Lower leg skin (tissue), 3 donors: ENCODE results near the gene SNRNP25.

ENCODE experiments used
- POLR2A ChIP-seq, 2 donors: fragments of 450-650 bp; IDR thresholded peaks; one replicate each; pipeline ENCODE4 v1.6.1; 2016 to 2017; ENCODE audit warnings: antibody characterized with exemption in 2 of 2, mild to moderate bottlenecking in 1 of 2, moderate library complexity in 1 of 2
- TF ChIP-seq, protein P1 (sequence below), 3 donors: fragments of 450-650 bp; IDR thresholded peaks; one replicate each; pipeline ENCODE4 v1.5.1; 2016; ENCODE audit warnings: antibody characterized with exemption in 3 of 3, mild to moderate bottlenecking in 3 of 3, moderate library complexity in 2 of 3

DNA sequence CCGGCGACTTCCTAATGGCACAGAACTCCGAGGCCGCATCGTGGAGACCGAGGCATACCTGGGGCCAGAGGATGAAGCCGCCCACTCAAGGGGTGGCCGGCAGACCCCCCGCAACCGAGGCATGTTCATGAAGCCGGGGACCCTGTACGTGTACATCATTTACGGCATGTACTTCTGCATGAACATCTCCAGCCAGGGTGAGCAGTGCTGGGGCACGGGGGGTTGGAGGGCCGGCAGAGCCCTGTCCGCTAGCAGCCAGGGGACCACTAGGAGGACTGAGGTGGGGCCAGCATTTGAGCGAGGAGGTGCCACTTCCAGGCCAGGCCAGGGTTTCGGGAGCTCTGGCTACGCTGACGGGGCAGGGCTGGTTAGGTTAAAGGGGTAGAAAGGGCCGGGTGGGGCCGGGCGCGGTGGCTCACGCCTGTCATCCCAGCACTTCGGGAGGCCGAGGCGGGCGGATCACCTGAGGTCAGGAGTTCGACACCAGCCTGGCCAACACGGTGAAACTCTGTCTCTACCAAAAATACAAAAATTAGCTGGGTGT lies 29.5 kb downstream of the SNRNP25 start:
- TF ChIP-seq, protein P1, sequence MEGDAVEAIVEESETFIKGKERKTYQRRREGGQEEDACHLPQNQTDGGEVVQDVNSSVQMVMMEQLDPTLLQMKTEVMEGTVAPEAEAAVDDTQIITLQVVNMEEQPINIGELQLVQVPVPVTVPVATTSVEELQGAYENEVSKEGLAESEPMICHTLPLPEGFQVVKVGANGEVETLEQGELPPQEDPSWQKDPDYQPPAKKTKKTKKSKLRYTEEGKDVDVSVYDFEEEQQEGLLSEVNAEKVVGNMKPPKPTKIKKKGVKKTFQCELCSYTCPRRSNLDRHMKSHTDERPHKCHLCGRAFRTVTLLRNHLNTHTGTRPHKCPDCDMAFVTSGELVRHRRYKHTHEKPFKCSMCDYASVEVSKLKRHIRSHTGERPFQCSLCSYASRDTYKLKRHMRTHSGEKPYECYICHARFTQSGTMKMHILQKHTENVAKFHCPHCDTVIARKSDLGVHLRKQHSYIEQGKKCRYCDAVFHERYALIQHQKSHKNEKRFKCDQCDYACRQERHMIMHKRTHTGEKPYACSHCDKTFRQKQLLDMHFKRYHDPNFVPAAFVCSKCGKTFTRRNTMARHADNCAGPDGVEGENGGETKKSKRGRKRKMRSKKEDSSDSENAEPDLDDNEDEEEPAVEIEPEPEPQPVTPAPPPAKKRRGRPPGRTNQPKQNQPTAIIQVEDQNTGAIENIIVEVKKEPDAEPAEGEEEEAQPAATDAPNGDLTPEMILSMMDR (IDR thresholded peaks at IDR 0.05) = no peak
- no peak for TF ChIP-seq POLR2A (IDR thresholded peaks at IDR 0.05)
